Type B pancreatic cell (in vitro differentiated cells): ENCODE data around the gene NGEF. TPM values are rescaled to one million over a fixed set of nuclear protein-coding genes. Genes with fewer than 3 reads are reported as not detected.

Experiments
- DNase-seq: peaks from one replicate; pipeline ENCODE4 v3.0.0; 2021; ENCODE audit warnings: mixed read lengths; ENCODE audit not compliant: unreplicated experiment; ENCODE audit errors: extremely low spot score
- H3K27ac Mint-ChIP-seq: 2 replicates; pipeline ENCODE4 v1.8.0; 2021; ENCODE audit warnings: mild to moderate bottlenecking, mixed read lengths
- H3K27me3 Mint-ChIP-seq: 2 replicates; pipeline ENCODE4 v1.8.0; 2021; ENCODE audit warnings: mixed read lengths
- H3K36me3 Mint-ChIP-seq: 2 replicates; pipeline ENCODE4 v1.8.0; 2021; ENCODE audit warnings: mixed read lengths
- H3K4me1 Mint-ChIP-seq: one replicate; pipeline ENCODE4 v1.8.0; 2021; ENCODE audit warnings: mixed read lengths; ENCODE audit not compliant: unreplicated experiment
- H3K4me3 Mint-ChIP-seq: 2 replicates; pipeline ENCODE4 v1.8.0; 2021; ENCODE audit warnings: mild to moderate bottlenecking, mixed read lengths
- H3K9me3 Mint-ChIP-seq: 2 replicates; pipeline ENCODE4 v1.8.0; 2021; ENCODE audit warnings: mixed read lengths
- CTCF ChIP-seq: fragments of 200-600 bp; sonication (generic); conservative IDR thresholded peaks from 2 replicates; pipeline ENCODE4 v1.5.0; 2021; ENCODE audit warnings: antibody characterized with exemption, mild to moderate bottlenecking
- total RNA-seq: library from RNA; stranded (reverse); gene quantifications from 2 replicates; pipeline ENCODE4 v1.2.1, GENCODE V29; 2021; ENCODE audit warnings: low replicate concordance

Gene NGEF
- total RNA-seq, 1 donor from 2014 or later, result 20.7 TPM

- H3K36me3 Mint-ChIP-seq, result no peaks in the 10 kb centered on the region
- no peak overlapping the region for H3K27ac Mint-ChIP-seq
- no peaks in the 10 kb centered on the region for H3K9me3 Mint-ChIP-seq
- no peaks in the 10 kb centered on the region for H3K27me3 Mint-ChIP-seq
- peaks cover 6% of the 10 kb centered on the region for H3K4me1 Mint-ChIP-seq
- H3K4me3 Mint-ChIP-seq, result no peak overlapping the region
- DNase-seq, result no peak
- TF ChIP-seq CTCF, result no peak
Measured at GRCh38 chr2:233035426-233036161, 22.5 kb upstream of the NGEF start.

GRCh38 chr2:233034091-233034882, 21.2 kb upstream of the NGEF start:
- TF ChIP-seq CTCF, result no peak
- no peaks in the 10 kb centered on the region for H3K9me3 Mint-ChIP-seq
- no peak for DNase-seq
- no peaks in the 10 kb centered on the region for H3K36me3 Mint-ChIP-seq
- peaks cover 6% of the 10 kb centered on the region for H3K4me1 Mint-ChIP-seq
- no peak overlapping the region for H3K4me3 Mint-ChIP-seq
- H3K27ac Mint-ChIP-seq, result no peak overlapping the region
- no peaks in the 10 kb centered on the region for H3K27me3 Mint-ChIP-seq

- DNase-seq, result no peak
- no peaks in the 10 kb centered on the region for H3K27me3 Mint-ChIP-seq
- H3K9me3 Mint-ChIP-seq, result no peaks in the 10 kb centered on the region
- H3K27ac Mint-ChIP-seq, result no peak overlapping the region
- TF ChIP-seq CTCF, result no peak
- peaks cover 6% of the 10 kb centered on the region for H3K4me1 Mint-ChIP-seq
- H3K36me3 Mint-ChIP-seq, result no peaks in the 10 kb centered on the region
- H3K4me3 Mint-ChIP-seq, result no peak overlapping the region
Measured at GRCh38 chr2:233033672-233034071, 20.6 kb upstream of the NGEF start.

DNA sequence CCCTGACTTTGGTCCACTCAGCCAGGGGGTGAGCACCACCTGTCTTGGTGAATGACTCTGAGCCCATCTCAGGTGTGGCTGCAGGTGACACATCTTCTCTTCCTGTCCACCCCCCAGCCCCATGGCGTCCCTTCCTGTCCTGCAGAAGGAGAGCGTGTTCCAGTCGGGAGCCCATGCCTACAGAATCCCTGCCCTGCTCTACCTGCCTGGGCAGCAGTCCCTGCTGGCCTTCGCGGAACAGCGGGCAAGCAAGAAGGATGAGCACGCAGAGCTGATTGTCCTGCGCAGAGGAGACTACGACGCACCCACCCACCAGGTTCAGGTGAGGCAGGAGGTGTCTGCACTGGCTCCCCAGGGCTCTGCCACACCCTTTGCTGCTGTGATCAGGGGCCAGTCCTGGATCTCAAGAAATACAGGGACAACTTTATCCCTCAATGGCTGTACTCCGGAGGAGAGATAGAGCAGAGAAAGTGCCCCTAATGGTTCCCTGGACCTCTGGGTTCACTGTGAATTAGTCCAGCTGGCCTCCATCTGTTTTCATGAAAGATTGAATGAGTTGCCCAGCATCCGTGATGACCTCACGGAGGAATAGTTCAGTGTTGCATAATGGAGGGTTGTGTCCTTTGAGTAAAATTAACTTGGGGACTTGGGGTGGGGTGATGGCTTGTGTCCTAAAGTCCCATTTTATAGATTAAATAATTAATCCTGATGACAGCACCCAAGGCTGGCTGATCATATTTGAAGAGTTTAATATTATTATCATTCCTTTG, 19.7 kb upstream of the NGEF start, which contains the start of gene NEU2:
Gene NEU2, plus strand, starts transcription at position 122 of the 770 bp plus-strand sequence. Its CDS starts 0 bp downstream, at position 122.
- no peaks in the 10 kb centered on the region for H3K27me3 Mint-ChIP-seq

More for the DNA sequence above, 19.7 kb upstream of the NGEF start, which contains the start of gene NEU2:
- Mint-ChIP-seq H3K4me1 (peaks cover 6% of the 10 kb centered on the region), H3K36me3 (no peaks in the 10 kb centered on the region), H3K4me3 (no peak within 1 kb of the TSS), H3K9me3 (no peaks in the 10 kb centered on the region), H3K27ac (no peak within 1 kb of the TSS)
- no peak for DNase-seq
- no peak for TF ChIP-seq CTCF
